Sigmoid colon (tissue), 7 donors: ENCODE data around the gene SYT17. TPM values are rescaled to one million over a fixed set of nuclear protein-coding genes. Genes with fewer than 3 reads are reported as not detected.

ENCODE experiments used
- DNase-seq: peaks from one replicate; pipeline ENCODE4 v3.0.0-alpha.2; 2019
- H3K27ac ChIP-seq, 4 donors: fragments of 200-600 bp; sonication (generic); one replicate each; pipeline ENCODE4 v1.5.1; 2016 to 2019; ENCODE audit warnings: mild to moderate bottlenecking in 1 of 4
- H3K27me3 ChIP-seq, 3 donors: fragments of 200-600 bp; sonication (generic); one replicate each; pipeline ENCODE4 v1.5.1; 2019; ENCODE audit warnings: mild to moderate bottlenecking in 1 of 3
- H3K36me3 ChIP-seq, 4 donors: fragments of 200-600 bp; sonication (generic); one replicate each; pipeline ENCODE4 v1.5.1; 2016 to 2019
- H3K4me1 ChIP-seq, 4 donors: fragments of 200-600 bp; sonication (generic); one replicate each; pipeline ENCODE4 v1.5.1; 2017 to 2019
- H3K4me3 ChIP-seq, 4 donors: fragments of 200-600 bp; sonication (generic); one replicate each; pipeline ENCODE4 v1.5.1; 2017 to 2019; ENCODE audit warnings: mild to moderate bottlenecking in 2 of 4, moderate library complexity in 1 of 4
- H3K9me3 ChIP-seq, 4 donors: fragments of 200-600 bp in 3 of 4; sonication (generic) in 3 of 4; one replicate each; pipeline versions ENCODE4 v1.5.1 to v1.6.1; 2013 to 2019
- CTCF ChIP-seq, 4 experiments: fragments of 450-650 bp in 3 of 4; fragments of 200-600 bp in 1 of 4; IDR thresholded peaks; one replicate each; pipeline ENCODE4 v1.5.1; 2016 to 2019; ENCODE audit warnings: antibody characterized with exemption in 4 of 4, mild to moderate bottlenecking in 3 of 4, moderate library complexity in 2 of 4
- EP300 ChIP-seq, 4 donors: sonication (generic); formaldehyde crosslinking; IDR thresholded peaks; one replicate each; pipeline ENCODE4 v1.6.1; 2017; ENCODE audit warnings: antibody characterized with exemption in 4 of 4
- POLR2A ChIP-seq, 2 donors: fragments of 450-650 bp; IDR thresholded peaks; one replicate each; pipeline ENCODE4 v1.6.1; 2016; ENCODE audit warnings: antibody characterized with exemption in 2 of 2, mild to moderate bottlenecking in 2 of 2, moderate library complexity in 2 of 2
- POLR2AphosphoS5 ChIP-seq, 4 donors: sonication (generic); formaldehyde crosslinking; IDR thresholded peaks; one replicate each; pipeline ENCODE4 v1.6.1; 2017; ENCODE audit warnings: antibody characterized with exemption in 4 of 4
- WGBS, 2 donors: extraction: QIAGEN DNeasy Blood & Tissue Kit; methylation state at CpG; one replicate each; pipeline ENCODE4 v1.1.7; 2013; 5-methylcytosine and 5-hydroxymethylcytosine counted together
- intact Hi-C: fragments of 100-400 bp; cut with DNase I; formaldehyde crosslinking; loops from one replicate; pipeline ENCODE4 v1.15.1; 2023
- polyA plus RNA-seq, 3 donors: library from polyadenylated mRNA; stranded (reverse); fragments of 200-250 nt; gene quantifications; one replicate each; pipeline ENCODE4 v1.2.3, GENCODE V29; 2013
- total RNA-seq, 4 donors: library from RNA; depleted of rRNA; stranded (reverse); fragments of >200 nt; gene quantifications; one replicate each; pipeline ENCODE4 v1.1.0, GENCODE V29; 2016
- donor health status: healthy with polysubstance abuse.
- donor health status: Bipolar disorder and iron deficiency.
- donor health status: healthy.

The SYT17 gene
- total and polyA plus RNA-seq, 7 donors = 0.68 to 7.6 (median 2.2) TPM

DNA sequence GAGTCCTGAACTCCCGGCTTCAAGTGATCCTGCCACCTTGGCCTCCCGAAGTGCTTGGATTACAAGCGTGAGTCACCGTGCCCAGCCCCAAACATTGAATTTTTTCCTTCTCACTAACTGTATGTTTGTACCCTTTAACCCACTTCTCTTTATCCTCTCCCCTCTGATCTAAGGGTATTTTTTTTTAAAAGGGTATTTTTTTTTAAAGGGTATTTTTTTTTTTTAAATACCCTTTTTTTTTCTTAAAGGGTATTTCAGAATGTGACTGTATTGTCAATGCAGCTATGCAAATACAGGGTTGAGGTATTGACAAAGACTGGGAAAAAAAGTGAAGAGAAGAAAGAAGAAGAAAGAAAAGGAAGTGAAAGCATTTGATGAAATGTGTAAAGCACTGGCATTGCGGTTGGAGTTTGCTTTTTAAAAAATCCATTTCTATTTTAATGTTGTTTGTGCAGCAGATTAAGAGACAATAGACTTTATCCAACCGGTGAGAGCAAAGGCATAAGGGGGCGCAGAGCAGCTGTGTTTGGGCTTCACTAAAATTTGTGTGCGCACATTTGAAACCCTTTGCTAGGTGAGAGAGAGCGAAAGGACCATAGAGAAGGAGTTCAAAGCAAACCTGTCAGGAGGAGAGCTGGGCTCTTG, 42.4 kb downstream of the SYT17 start:
- no peak overlapping the region for H3K27ac ChIP-seq
- H3K4me1 ChIP-seq = no peaks in the 10 kb centered on the region
- TF ChIP-seq POLR2AphosphoS5 (IDR thresholded peaks at IDR 0.05) (no peak), CTCF (IDR thresholded peaks at IDR 0.05) (no peak), POLR2A (IDR thresholded peaks at IDR 0.05) (no peak), EP300 (IDR thresholded peaks at IDR 0.05) (no peak)
- 63 to 72% methylated on average over 9 of the region's 9 CpGs for whole genome bisulfite sequencing, 2 donors
- no peak overlapping the region for H3K4me3 ChIP-seq
- H3K27me3 ChIP-seq = no peaks in the 10 kb centered on the region
- intact Hi-C loops = no loop called here
- no peaks in the 10 kb centered on the region for H3K36me3 ChIP-seq
- no peak for DNase-seq
- H3K9me3 ChIP-seq = peaks cover 0 to 6% (median 0%) of the 10 kb centered on the region in 4 donors

- 64 to 89% methylated on average over 12 of the region's 12 CpGs for WGBS, 2 donors
- no peaks in the 10 kb centered on the region for H3K36me3 ChIP-seq
- no peak overlapping the region for H3K4me3 ChIP-seq
- TF ChIP-seq POLR2A (IDR thresholded peaks at IDR 0.05) = no peak
- no peak for TF ChIP-seq POLR2AphosphoS5 (IDR thresholded peaks at IDR 0.05)
- no peak for TF ChIP-seq EP300 (IDR thresholded peaks at IDR 0.05)
- no peak for TF ChIP-seq CTCF (IDR thresholded peaks at IDR 0.05)
- no peak overlapping the region for H3K27ac ChIP-seq
- DNase-seq = no peak
- intact Hi-C loops = no loop called here
- peaks cover 0 to 6% (median 0%) of the 10 kb centered on the region in 4 donors for H3K9me3 ChIP-seq
- H3K27me3 ChIP-seq = no peaks in the 10 kb centered on the region
- no peaks in the 10 kb centered on the region for H3K4me1 ChIP-seq
Measured at GRCh38 chr16:19210968-19211367, 42.9 kb downstream of the SYT17 start.

GRCh38 chr16:19212059-19212458, 44.0 kb downstream of the SYT17 start:
- TF ChIP-seq POLR2A (IDR thresholded peaks at IDR 0.05) = no peak
- no peak for TF ChIP-seq CTCF (IDR thresholded peaks at IDR 0.05)
- TF ChIP-seq POLR2AphosphoS5 (IDR thresholded peaks at IDR 0.05) = no peak
- no peak for TF ChIP-seq EP300 (IDR thresholded peaks at IDR 0.05)
- no peaks in the 10 kb centered on the region for H3K36me3 ChIP-seq
- H3K27me3 ChIP-seq = no peaks in the 10 kb centered on the region
- peaks cover 0 to 6% (median 0%) of the 10 kb centered on the region in 4 donors for H3K9me3 ChIP-seq
- DNase-seq = no peak
- WGBS, 2 donors = 92% methylated on average over 5 of the region's 5 CpGs
- no peak overlapping the region for H3K4me3 ChIP-seq
- no peak overlapping the region for H3K27ac ChIP-seq
- no peaks in the 10 kb centered on the region for H3K4me1 ChIP-seq
- intact Hi-C loops = no loop called here

DNA sequence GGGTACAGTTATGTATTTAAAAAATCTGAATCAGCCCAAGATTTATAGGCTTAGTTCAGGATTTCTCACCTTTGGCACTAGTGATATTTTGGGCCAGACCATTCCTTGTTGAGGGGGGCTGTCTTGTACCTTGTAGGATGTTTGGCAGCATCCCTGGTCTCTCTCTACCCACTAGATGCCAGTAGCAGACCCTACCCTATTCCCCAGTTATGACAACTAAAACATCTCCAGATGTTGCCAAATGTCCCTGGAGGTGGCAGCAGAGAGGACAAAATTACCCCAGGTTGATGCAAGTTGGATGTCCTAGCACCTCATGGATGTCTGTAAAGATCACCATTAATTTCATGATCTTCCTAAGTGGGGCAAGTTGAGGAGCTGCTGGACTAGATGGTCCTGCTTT, 45.8 kb downstream of the SYT17 start:
- no peaks in the 10 kb centered on the region for H3K36me3 ChIP-seq
- intact Hi-C loops = no loop called here
- no peaks in the 10 kb centered on the region for H3K4me1 ChIP-seq
- TF ChIP-seq EP300 (IDR thresholded peaks at IDR 0.05) (no peak), CTCF (IDR thresholded peaks at IDR 0.05) (no peak), POLR2A (IDR thresholded peaks at IDR 0.05) (no peak), POLR2AphosphoS5 (IDR thresholded peaks at IDR 0.05) (no peak)
- no peak for DNase-seq
- no peaks in the 10 kb centered on the region for H3K27me3 ChIP-seq
- H3K4me3 ChIP-seq = no peak overlapping the region
- H3K9me3 ChIP-seq = peaks cover 0 to 6% (median 0%) of the 10 kb centered on the region in 4 donors
- H3K27ac ChIP-seq = no peak overlapping the region

GRCh38 chr16:19215705-19216104, 47.7 kb downstream of the SYT17 start:
- 86 to 89% methylated on average over 5 of the region's 5 CpGs for WGBS, 2 donors
- DNase-seq = no peak
- no peaks in the 10 kb centered on the region for H3K27me3 ChIP-seq
- intact Hi-C loops = no loop called here
- H3K9me3 ChIP-seq = peaks cover 0 to 6% (median 0%) of the 10 kb centered on the region in 4 donors
- TF ChIP-seq POLR2A (IDR thresholded peaks at IDR 0.05) = no peak
- no peak for TF ChIP-seq POLR2AphosphoS5 (IDR thresholded peaks at IDR 0.05)
- no peak for TF ChIP-seq CTCF (IDR thresholded peaks at IDR 0.05)
- no peak for TF ChIP-seq EP300 (IDR thresholded peaks at IDR 0.05)
- H3K36me3 ChIP-seq = no peaks in the 10 kb centered on the region
- H3K27ac ChIP-seq = no peak overlapping the region
- no peaks in the 10 kb centered on the region for H3K4me1 ChIP-seq
- H3K4me3 ChIP-seq = no peak overlapping the region
